SU-DHL-6 (cell line): ENCODE data around the gene GATAD2B.

ENCODE experiments used
- H2AFZ ChIP-seq: fragments of 200-600 bp; sonication (generic); 2 replicates; pipeline ENCODE4 v1.6.1; 2014; ENCODE audit warnings: low read depth, mild to moderate bottlenecking, moderate library complexity, mixed read lengths, antibody characterized with exemption, low read length; ENCODE audit not compliant: severe bottlenecking
- H3F3A ChIP-seq: fragments of 200-600 bp; shearing (Covaris generic); 2 replicates; pipeline ENCODE4 v1.6.0; 2016; ENCODE audit warnings: antibody characterized with exemption, mild to moderate bottlenecking; ENCODE audit not compliant: insufficient read depth
- H3K27ac ChIP-seq: fragments of 200-600 bp; sonication (generic); 2 replicates; pipeline ENCODE4 v1.5.1; 2016; ENCODE audit warnings: low read depth, mild to moderate bottlenecking, low read length, moderate library complexity, mixed read lengths
- H3K27me3 ChIP-seq: fragments of 200-600 bp; sonication (generic), shearing (Covaris generic); 2 replicates; pipeline ENCODE4 v1.6.0; 2014; ENCODE audit warnings: mild to moderate bottlenecking, low read length
- H3K36me3 ChIP-seq: fragments of 200-600 bp; sonication (generic); 2 replicates; pipeline ENCODE4 v1.6.1; 2014; ENCODE audit warnings: mild to moderate bottlenecking, low read length, mixed read lengths
- H3K4me2 ChIP-seq: fragments of 300-600, 200-600 bp; shearing (Covaris generic), sonication (generic); 2 replicates; pipeline ENCODE4 v1.6.0; 2014; ENCODE audit warnings: low read length, low read depth, mild to moderate bottlenecking; ENCODE audit not compliant: poor library complexity, severe bottlenecking
- H3K4me3 ChIP-seq: fragments of 200-600 bp; sonication (generic); 2 replicates; pipeline ENCODE4 v1.5.1; 2014; ENCODE audit warnings: antibody characterized with exemption, low read length, mild to moderate bottlenecking, mixed read lengths; ENCODE audit not compliant: insufficient read depth, poor library complexity, severe bottlenecking
- H3K79me2 ChIP-seq: fragments of 200-600 bp; sonication (generic); 2 replicates; pipeline ENCODE4 v1.6.1; 2014; ENCODE audit warnings: mild to moderate bottlenecking, low read length, moderate library complexity; ENCODE audit not compliant: insufficient read depth
- H3K9ac ChIP-seq: fragments of 200-600 bp; sonication (generic); 2 replicates; pipeline ENCODE4 v1.7.0; 2014; ENCODE audit warnings: mild to moderate bottlenecking, low read length
- H3K9me2 ChIP-seq: fragments of 200-600 bp; sonication (generic); replicated peaks from 2 replicates; pipeline ENCODE4 v1.6.1; 2014; ENCODE audit warnings: low read length; ENCODE audit not compliant: insufficient read depth
- H3K9me3 ChIP-seq: fragments of 200-600 bp; sonication (generic); 2 replicates; pipeline ENCODE4 v1.6.1; 2014; ENCODE audit warnings: low read length, mixed read lengths; ENCODE audit not compliant: insufficient read depth
- H4K20me1 ChIP-seq: fragments of 200-600 bp; sonication (generic); 2 replicates; pipeline ENCODE4 v1.6.1; 2014; ENCODE audit warnings: low read depth, mild to moderate bottlenecking, antibody characterized with exemption, low read length, moderate library complexity, mixed read lengths
- CTCF ChIP-seq: fragments of 200-600 bp; sonication (generic); IDR thresholded peaks from one replicate; pipeline ENCODE4 v1.5.1; 2017; ENCODE audit warnings: antibody characterized with exemption, mild to moderate bottlenecking, low read length, moderate library complexity; ENCODE audit not compliant: insufficient read depth, poor library complexity, severe bottlenecking
- EZH2phosphoT487 ChIP-seq: fragments of 200-600 bp; sonication (generic), shearing (Covaris generic); conservative IDR thresholded peaks from 2 replicates; pipeline ENCODE4 v1.6.1; 2018; ENCODE audit warnings: mild to moderate bottlenecking, antibody characterized with exemption, low read length, moderate library complexity, mixed read lengths

The GATAD2B gene

GRCh38 chr1:153945131-153945794, 22.5 kb upstream of the GATAD2B start:
- Histone ChIP-seq H3K9me2 (no peaks in the 10 kb centered on the region), H3K36me3 (no peaks in the 10 kb centered on the region), H2AFZ (no peak overlapping the region), H3K27ac (peak overlapping the region; percentile 90), H3K4me3 (peak overlapping the region; percentile 66), H3K4me2 (peak overlapping the region; percentile 97), H3F3A (peaks cover 26% of the 10 kb centered on the region), H3K27me3 (no peaks in the 10 kb centered on the region), H3K9ac (peak overlapping the region; percentile 86), H3K9me3 (no peaks in the 10 kb centered on the region), H3K79me2 (peaks cover 31% of the 10 kb centered on the region), H4K20me1 (no peaks in the 10 kb centered on the region)
- TF ChIP-seq EZH2phosphoT487 (no peak), CTCF (no peak)

GRCh38 chr1:153944827-153945117, 22.0 kb upstream of the GATAD2B start:
- H3F3A ChIP-seq = peaks cover 24% of the 10 kb centered on the region
- peak overlapping the region; percentile 66 for H3K4me3 ChIP-seq
- H3K9me2 ChIP-seq = no peaks in the 10 kb centered on the region
- H3K36me3 ChIP-seq = no peaks in the 10 kb centered on the region
- H3K79me2 ChIP-seq = peaks cover 31% of the 10 kb centered on the region
- H3K27ac ChIP-seq = peak overlapping the region; percentile 90
- H3K27me3 ChIP-seq = no peaks in the 10 kb centered on the region
- no peak overlapping the region for H2AFZ ChIP-seq
- TF ChIP-seq EZH2phosphoT487 (no peak), CTCF (no peak)
- H3K4me2 ChIP-seq = peak overlapping the region; percentile 97
- no peaks in the 10 kb centered on the region for H3K9me3 ChIP-seq
- H4K20me1 ChIP-seq = no peaks in the 10 kb centered on the region
- peak overlapping the region; percentile 86 for H3K9ac ChIP-seq

GRCh38 chr1:153944005-153944826, 21.4 kb upstream of the GATAD2B start:
- peaks cover 31% of the 10 kb centered on the region for H3K79me2 ChIP-seq
- no peaks in the 10 kb centered on the region for H4K20me1 ChIP-seq
- H3K27me3 ChIP-seq = no peaks in the 10 kb centered on the region
- peak overlapping the region; percentile 66 for H3K4me3 ChIP-seq
- peaks cover 24% of the 10 kb centered on the region for H3F3A ChIP-seq
- TF ChIP-seq CTCF = no peak
- no peak for TF ChIP-seq EZH2phosphoT487
- no peak overlapping the region for H2AFZ ChIP-seq
- H3K9me3 ChIP-seq = no peaks in the 10 kb centered on the region
- H3K4me2 ChIP-seq = peak overlapping the region; percentile 97
- no peaks in the 10 kb centered on the region for H3K36me3 ChIP-seq
- H3K27ac ChIP-seq = peak overlapping the region; percentile 90
- H3K9me2 ChIP-seq = no peaks in the 10 kb centered on the region
- H3K9ac ChIP-seq = peak overlapping the region; percentile 86
